Ascending aorta (tissue), 2 donors: ENCODE measurements around the gene DPP9. TPM values are rescaled to one million over a fixed set of nuclear protein-coding genes. Genes with fewer than 3 reads are reported as not detected.

ENCODE experiments used
- DNase-seq, 2 donors: peaks; one replicate each; pipeline ENCODE4 v3.0.0-alpha.2; 2019; ENCODE audit warnings: low spot score in 2 of 2
- H3K27ac ChIP-seq, 2 donors: fragments of 200-600 bp; sonication (generic); one replicate each; pipeline ENCODE4 v1.5.1; 2016 to 2017; ENCODE audit warnings: mild to moderate bottlenecking in 1 of 2
- H3K27me3 ChIP-seq: fragments of 200-600 bp; sonication (generic); one replicate; pipeline ENCODE4 v1.5.1; 2017
- H3K36me3 ChIP-seq, 2 donors: fragments of 200-600 bp; sonication (generic); one replicate each; pipeline ENCODE4 v1.5.1; 2016
- H3K4me1 ChIP-seq, 2 donors: fragments of 200-600 bp; sonication (generic); one replicate each; pipeline ENCODE4 v1.5.1; 2016 to 2017; ENCODE audit warnings: mild to moderate bottlenecking in 1 of 2
- H3K4me3 ChIP-seq, 2 donors: fragments of 200-600 bp; sonication (generic); one replicate each; pipeline ENCODE4 v1.5.1; 2016 to 2017; ENCODE audit warnings: mild to moderate bottlenecking in 1 of 2
- H3K9me3 ChIP-seq, 2 donors: fragments of 200-600 bp; sonication (generic); one replicate each; pipeline ENCODE4 v1.5.1; 2016
- intact Hi-C: fragments of 100-400 bp; cut with DNase I; formaldehyde crosslinking; loops from one replicate; pipeline ENCODE4 v1.15.1; 2023
- total RNA-seq: library from RNA; depleted of rRNA; stranded (reverse); fragments of >200 nt; gene quantifications from one replicate; pipeline ENCODE4 v1.1.0, GENCODE V29; 2016
- TF ChIP-seq, protein P1 (sequence below), 3 experiments: fragments of 200-600 bp in 2 of 3; fragments of 450-650 bp in 1 of 3; sonication (generic) in 2 of 3; IDR thresholded peaks; one replicate each; pipeline ENCODE4 v1.5.1; 2016 to 2019; ENCODE audit warnings: antibody characterized with exemption in 3 of 3, mild to moderate bottlenecking in 1 of 3, moderate library complexity in 1 of 3

DPP9 gene
- total RNA-seq, 1 donor from 2014 or later = 72.2 TPM

DNA sequence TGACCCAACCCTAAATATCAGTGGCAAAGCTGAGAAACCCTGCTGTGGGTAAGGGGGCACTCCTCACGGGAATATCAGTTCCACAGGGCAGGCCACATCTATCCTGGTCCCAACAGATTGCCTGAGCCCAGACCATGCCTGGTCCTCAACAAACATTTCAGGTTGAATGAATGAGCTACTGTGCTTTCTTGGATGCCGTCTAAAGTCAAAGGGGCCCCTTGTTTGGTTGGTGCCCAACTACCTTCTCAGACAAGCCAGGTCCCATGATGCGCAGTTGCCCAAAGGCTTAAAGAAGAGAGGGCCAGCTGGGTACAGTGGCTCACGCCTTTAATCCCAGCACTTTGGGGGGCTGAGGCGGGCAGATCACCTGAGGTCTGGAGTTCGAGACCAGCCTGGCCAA, 2.4 kb downstream of the DPP9 start:
- H3K36me3 ChIP-seq = peaks cover 39 to 51% of the 10 kb centered on the region in 2 donors
- DNase-seq = no peak
- no peaks in the 10 kb centered on the region for H3K27me3 ChIP-seq
- H3K4me3 ChIP-seq = no peak overlapping the region
- no peaks in the 10 kb centered on the region for H3K9me3 ChIP-seq
- TF ChIP-seq, protein P1, sequence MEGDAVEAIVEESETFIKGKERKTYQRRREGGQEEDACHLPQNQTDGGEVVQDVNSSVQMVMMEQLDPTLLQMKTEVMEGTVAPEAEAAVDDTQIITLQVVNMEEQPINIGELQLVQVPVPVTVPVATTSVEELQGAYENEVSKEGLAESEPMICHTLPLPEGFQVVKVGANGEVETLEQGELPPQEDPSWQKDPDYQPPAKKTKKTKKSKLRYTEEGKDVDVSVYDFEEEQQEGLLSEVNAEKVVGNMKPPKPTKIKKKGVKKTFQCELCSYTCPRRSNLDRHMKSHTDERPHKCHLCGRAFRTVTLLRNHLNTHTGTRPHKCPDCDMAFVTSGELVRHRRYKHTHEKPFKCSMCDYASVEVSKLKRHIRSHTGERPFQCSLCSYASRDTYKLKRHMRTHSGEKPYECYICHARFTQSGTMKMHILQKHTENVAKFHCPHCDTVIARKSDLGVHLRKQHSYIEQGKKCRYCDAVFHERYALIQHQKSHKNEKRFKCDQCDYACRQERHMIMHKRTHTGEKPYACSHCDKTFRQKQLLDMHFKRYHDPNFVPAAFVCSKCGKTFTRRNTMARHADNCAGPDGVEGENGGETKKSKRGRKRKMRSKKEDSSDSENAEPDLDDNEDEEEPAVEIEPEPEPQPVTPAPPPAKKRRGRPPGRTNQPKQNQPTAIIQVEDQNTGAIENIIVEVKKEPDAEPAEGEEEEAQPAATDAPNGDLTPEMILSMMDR (IDR thresholded peaks at IDR 0.05) = no peak
- H3K4me1 ChIP-seq = peaks cover 6 to 15% of the 10 kb centered on the region in 2 donors
- intact Hi-C loops = loop anchor here (5.0 to 10.0 kb wide), 3 partner anchors 146 to 901 kb away; partner anchors contain the start of genes KDM4B, PLIN3, SAFB and SAFB2
- H3K27ac ChIP-seq = no peak overlapping the region

DNA sequence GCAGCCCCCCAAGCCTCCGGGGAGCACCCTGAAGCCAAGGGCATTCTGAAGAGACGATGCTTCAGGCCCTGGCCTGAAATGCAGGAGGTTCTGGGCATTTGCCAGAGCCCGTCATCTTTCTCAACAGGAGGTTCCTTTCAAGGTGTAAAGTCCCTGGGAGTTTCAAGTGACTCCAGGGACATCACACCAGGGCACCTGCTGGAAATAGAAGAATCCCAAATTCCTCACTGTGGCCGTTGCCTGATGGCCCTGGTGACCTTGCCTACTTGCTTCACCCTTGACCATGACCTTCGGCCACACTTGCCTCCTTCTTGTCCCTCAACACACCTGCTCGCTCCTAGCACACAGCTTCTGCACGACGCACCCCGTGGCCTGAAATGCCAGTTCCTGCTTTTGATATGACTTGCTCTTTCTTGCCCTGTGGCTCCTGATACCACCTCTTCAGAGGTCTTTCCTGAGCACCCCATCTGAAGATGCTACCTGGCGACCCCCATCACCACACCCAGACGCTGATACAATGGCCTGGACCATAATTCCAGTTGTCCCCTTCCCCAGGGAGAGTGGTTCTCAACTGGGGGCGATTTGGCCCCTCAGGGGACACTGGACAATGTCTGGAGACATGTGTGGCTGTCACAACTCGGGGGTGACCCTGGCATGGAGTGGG, 3.5 kb downstream of the DPP9 start:
- TF ChIP-seq, protein P1 (IDR thresholded peaks at IDR 0.05) = no peak

DNA sequence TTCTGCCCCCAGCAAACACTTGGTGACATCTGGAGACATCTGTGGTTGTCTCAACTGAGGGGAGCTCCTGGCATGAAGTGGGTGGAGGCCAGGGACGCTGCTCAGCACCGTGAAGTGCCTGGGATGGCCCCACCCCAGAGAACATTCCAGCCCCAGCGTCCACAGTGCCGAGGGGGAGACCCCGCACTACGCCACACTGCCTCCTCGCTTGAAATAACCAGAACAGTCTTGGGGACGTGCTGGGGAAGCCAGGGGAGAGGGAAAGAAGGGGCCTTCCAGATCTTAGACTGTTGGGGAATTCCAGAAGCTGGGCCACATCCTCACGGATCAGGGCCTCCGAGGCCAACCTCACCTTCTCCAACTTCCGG, 4.2 kb downstream of the DPP9 start:
- H3K4me1 ChIP-seq = peaks cover 15 to 21% of the 10 kb centered on the region in 2 donors
- no peak overlapping the region for H3K27ac ChIP-seq
- TF ChIP-seq, protein P1 (IDR thresholded peaks at IDR 0.05) = no peak
- no peaks in the 10 kb centered on the region for H3K9me3 ChIP-seq
- H3K27me3 ChIP-seq = no peaks in the 10 kb centered on the region
- no peak overlapping the region for H3K4me3 ChIP-seq
- peaks cover 41 to 53% of the 10 kb centered on the region in 2 donors for H3K36me3 ChIP-seq
- intact Hi-C loops = no loop called here
- DNase-seq = no peak

More for the DNA sequence above, 3.5 kb downstream of the DPP9 start:
- no peak for DNase-seq
- Histone ChIP-seq H3K4me3 (no peak overlapping the region), H3K27me3 (no peaks in the 10 kb centered on the region), H3K4me1 (peaks cover 15 to 23% of the 10 kb centered on the region in 2 donors), H3K27ac (no peak overlapping the region), H3K36me3 (peaks cover 41 to 51% of the 10 kb centered on the region in 2 donors), H3K9me3 (no peaks in the 10 kb centered on the region)
- intact Hi-C loops = loop anchor here (5.0 to 10.0 kb wide), 3 partner anchors 147 to 902 kb away; partner anchors contain the start of genes KDM4B, PLIN3, SAFB and SAFB2

DNA sequence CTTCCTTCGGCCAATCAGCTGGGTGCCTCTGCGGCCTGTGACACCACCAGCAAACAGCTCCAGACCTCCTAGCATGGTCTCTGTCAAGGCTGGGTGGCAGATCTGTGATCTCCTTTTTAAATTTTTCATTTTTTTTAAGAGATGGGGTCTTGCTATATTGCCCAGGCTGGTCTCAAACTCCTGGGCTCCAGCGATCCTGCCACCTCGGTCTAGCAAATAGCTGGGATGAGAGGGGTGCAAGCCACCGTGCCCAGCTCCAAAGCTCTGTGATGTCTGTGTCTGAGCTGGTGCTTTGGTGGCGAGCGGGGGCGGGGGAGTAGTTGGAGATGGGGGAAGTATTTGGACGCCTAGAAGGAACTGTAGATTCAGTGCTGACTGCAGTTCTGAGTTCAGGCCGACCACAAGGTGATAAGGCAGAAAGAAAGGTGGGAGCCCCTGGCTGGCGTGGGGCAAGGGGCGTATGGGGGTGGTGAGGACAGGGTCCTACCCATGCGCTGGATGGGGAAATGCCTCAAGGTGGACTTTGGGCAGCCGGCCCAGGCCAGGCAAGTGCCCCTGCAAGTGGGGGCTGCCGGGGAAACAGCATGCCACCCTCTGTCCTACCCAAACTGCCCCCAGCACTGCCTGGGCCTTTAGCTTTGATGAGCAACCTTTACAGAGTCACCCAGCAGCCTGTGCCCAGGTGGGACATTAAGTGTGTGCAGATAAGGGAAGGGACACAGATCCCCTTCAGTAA, 5.5 kb downstream of the DPP9 start:
- Histone ChIP-seq H3K27me3 (no peaks in the 10 kb centered on the region), H3K4me3 (no peak overlapping the region)
- intact Hi-C loops = no loop called here

DNA sequence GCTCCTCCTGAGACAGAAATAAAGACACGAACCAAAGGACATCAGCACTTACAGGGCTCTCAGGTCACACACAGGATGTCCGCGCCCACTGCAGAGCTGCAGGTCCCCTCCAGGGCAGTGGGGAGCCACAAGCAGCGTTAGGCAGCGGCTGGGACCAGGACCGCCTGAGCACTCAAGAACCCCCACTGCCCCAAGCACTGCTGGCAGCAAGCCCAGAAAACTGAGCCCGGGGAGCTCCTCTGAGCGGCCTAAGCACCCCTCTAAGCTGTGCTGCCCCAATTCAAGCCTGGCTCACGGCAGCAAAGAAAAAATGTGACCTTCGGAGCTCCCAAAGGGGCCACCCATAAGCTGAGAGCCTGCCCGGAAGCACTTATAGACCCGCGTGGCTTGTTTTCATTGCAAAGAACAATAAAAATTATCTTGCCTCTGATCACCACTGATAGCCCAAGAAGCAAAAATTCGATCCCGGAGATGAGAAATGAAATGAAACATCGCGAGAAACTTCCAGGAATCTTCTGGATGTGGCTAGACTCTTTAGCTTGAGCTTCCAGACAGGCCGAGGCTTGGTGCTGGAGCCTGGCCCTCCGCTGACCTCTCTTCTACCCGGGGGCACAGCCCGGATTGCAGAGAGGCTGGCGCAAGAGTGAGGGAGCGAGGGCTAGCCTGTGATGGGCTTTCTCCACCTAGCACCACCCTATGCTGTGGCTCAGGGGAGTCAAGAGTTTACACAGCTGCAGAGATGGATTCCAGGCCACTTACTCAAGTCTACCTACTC, 6.3 kb downstream of the DPP9 start:
- DNase-seq = no peak
- intact Hi-C loops = no loop called here
- Histone ChIP-seq H3K27ac (peak overlapping the region; percentile 47 to 59), H3K9me3 (no peaks in the 10 kb centered on the region), H3K27me3 (no peaks in the 10 kb centered on the region), H3K4me3 (no peak overlapping the region), H3K36me3 (peaks cover 52 to 74% of the 10 kb centered on the region in 2 donors), H3K4me1 (peaks cover 13 to 27% of the 10 kb centered on the region in 2 donors)
- TF ChIP-seq, protein P1 (IDR thresholded peaks at IDR 0.05) = no peak

More for the DNA sequence above, 5.5 kb downstream of the DPP9 start:
- Histone ChIP-seq H3K4me1 (peaks cover 15 to 30% of the 10 kb centered on the region in 2 donors), H3K27ac (peak overlapping the region in 1 of 2 donors; percentile 59), H3K9me3 (no peaks in the 10 kb centered on the region), H3K36me3 (peaks cover 44 to 66% of the 10 kb centered on the region in 2 donors)
- TF ChIP-seq, protein P1 (IDR thresholded peaks at IDR 0.05) = no peak
- no peak for DNase-seq
